Astrocyte of the hippocampus (primary cell): ENCODE data around the gene VPS8.

Experiments
- DNase-seq: peaks from one replicate; pipeline ENCODE4 v3.0.0; 2011; ENCODE audit warnings: low read depth, low spot score

The VPS8 gene

DNA sequence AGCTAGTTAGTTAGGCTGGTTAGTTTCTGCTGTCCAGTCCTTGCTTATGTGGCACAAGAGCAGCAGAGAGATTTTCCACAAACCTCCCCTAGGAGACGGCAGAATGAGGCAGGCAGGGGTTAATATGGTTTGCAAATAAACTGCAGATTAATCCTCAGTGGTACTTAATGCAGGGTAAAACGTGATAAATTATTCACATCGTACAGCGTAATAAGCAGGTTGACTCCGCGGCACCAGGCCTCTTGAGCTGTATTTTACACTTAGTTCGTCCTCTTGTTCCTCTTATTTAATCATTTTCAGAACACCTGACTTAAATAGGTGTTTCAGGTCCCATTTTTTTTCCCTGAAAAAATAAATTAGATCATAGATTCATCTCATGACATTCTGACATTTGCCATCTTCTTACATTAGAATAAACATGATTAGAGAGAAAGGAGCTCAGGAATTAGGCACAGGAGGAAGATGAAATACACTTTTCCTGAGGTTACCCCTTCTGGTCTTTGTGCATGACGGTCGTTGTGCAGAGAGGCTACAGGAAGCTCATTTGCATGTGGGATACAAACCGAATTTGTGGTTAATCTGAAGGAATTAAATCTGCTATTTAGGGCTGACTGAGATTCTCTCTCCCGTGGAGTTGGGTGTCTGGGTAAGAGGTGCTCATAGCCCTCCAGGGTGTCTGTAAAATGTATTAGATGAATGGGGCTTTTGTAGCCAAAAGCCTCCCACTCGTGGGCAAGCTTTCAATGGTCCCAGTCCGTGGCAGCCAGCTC, 27.1 kb upstream of the VPS8 start:
- DNase-seq: no peak

DNA sequence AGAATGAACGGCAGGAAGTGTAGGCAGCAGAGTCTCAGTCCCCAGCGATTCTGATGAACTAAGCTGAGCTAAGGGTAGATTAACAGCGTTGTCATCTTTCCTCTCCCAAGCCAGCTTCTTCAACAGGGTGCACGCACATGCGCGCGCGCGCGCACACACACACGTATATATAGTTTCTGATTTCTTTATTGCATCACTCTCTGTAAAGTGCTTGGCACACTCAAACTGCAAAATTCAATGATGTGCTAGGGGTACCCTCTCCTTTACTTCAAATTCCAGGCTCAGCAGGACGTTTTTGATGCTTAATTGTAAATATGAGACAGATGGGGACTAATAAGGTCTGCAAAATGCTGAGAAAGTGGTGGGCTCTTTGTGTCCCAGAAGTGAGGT, 26.1 kb upstream of the VPS8 start:
- DNase-seq: no peak

DNA sequence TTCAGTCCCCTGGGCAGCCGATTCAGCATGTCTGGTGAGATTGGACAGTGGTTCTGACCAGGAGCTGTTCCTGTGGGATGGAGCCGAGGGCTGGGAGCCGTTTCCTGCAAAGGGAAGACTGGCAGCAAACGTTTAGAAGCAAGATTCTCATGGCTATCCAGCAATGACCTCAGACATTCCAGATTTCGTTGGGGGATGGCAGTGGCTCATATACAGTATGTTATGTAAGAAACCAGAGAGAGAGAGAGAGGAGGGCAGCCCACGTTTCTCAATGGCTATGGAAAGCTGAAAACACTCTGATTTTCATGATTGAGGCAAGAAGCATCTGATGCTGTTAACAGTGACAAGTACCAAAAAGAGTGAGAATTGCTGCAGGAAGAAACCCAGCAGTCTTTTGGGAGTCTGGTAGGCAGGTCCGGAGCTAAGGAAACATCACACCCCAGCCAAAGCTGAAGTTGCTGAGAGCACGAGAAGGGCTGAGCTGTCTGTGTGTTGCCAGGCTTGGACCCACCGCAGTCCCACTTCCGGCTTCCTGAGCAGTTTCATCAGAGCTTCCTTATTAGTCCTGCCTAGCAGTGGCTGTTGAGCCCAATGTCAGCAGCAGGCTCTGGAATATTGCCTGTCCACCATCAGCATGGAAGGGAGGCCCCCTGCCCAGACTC, 25.6 kb upstream of the VPS8 start:
- DNase-seq: peak; percentile 62

DNA sequence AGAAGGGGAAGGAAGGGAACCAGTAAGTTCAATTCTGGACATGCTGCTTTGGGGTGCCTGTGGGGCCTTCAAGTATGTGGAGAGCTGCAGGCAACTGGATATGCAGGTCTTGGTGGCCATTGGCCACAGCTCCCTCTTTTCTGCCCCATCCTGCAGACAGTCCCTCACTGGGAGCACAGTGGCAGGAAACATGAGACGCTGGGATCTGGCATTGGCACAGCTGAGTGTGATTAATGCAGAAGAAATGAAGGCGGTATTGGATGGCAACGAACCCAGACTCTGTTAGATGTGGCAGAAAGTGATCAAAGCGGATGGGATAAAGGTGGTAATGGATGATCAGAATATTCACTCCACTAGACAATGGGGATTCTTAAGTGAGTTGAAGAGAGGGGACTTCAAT, 23.2 kb upstream of the VPS8 start:
- peak; percentile 72 for DNase-seq

DNA sequence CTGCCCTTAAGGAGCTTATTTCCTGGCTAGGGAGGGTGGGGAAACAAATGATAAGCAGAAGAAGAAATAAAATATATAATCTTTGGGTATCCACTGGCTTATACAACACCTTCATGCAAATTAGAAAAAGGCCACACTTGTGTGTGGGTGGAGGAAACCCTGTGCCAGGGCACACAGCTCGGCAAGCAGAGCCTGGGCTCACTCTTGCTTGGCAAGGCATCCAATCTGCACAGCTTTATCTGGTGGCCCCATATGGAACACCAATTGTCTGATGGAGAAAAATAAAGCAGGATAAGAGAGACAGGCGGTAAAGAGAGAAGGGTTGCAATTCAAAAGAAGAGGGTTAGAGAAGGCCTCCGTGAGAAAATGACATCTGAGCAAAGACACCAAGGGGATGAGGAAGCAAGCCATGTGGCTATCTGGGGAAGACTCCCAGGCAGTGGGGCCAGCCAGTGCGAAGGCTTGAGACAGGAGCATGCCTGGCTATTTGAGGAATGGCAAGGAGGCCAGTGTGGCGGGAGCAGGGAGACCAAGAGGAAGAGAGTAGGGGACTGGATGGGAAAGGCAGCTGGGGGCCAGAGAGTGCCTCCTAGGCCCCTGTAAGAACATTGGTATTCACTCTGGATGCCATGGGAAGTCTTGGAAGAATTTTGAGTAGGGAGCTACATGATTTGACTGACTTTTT, 22.5 kb upstream of the VPS8 start:
- DNase-seq: no peak

DNA sequence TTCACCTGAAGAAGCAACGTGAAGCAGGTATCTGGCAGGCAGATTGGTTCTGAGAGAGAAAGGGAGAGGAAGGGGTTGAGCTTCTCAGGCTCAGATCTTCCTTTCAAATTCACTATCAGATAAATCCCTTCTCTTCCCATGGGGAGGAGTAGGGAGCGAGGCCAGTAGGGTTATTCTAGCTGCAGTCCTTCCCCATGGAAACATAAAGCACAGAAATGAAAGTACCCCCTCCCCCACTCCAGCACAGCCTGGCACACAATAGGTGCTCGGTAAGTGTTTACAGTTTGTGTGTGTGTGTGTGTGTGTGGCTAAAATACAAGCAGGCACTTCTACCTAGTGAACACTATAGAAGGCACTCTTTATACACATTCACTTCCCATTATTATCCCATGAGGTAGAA, 20.8 kb upstream of the VPS8 start:
- no peak for DNase-seq

DNA sequence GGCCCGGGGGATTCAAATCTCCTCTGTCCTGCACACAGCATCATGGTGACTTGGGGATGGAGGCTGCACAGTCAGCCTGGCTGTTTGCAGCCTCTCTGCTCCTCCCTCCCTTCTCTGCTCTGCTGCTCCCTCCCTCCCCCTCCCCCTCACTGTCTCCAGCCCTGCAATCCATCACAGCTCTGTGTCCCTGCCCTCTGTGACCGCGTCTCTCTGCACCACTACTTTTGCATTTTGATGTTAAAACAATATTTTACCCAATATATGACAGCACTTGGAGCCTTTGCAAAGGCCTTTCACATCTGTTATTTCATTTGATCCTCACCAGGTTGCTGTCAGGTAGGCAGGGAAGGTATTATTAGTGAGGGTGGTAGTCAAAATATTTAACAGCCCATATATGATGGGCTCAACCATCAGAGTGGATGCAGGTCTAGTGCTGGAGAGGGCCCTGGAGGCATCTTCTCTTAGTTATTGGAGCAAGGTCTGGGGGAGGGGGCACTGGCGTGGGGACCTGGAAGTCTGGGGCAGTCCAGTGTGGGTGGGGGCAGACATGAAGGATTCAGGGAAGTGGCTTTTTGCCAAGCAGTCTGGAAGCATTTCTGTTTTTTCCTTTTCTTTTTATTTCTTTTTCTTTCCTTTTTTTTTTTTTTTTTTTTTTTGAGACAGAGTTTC, 16.3 kb upstream of the VPS8 start:
- no peak for DNase-seq

DNA sequence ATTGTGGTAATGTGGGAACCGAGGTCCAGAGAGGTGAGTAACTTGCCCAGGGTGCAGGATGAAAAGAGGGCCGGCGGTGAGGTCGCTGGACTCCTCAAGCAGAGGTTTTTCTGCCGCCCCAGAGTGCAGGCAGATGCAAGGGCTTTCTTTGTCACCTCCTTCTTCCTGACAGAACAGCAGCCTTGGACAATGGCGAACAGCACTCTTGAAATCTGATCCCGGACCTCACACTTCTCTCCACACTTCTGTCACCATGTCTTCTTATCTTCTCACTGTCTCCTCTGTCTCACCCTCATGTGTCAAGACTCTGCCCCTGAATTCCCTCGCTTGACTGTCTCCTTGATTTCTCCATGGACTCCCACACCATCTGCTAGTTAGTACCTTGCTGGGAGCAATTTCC, 15.4 kb upstream of the VPS8 start:
- no peak for DNase-seq

DNA sequence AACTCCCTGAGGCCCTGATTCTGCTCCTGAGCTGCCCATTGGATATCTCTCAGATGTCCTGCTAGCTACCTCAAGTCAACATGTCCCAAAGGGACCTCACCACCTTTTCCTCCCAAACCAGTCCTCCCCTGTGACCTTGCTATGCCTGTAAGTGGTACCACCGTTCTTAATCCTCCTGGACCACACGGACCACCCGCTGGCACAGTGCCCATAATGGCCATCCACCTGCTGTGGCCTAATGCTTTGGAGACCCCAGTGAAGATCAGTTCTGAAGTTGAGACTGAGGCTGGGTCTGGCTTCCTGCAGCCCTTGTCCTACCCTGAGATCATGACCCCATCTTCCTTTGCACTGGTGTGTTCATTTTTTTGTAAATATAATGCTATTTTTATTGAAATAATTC, 15.0 kb upstream of the VPS8 start:
- DNase-seq: no peak

DNA sequence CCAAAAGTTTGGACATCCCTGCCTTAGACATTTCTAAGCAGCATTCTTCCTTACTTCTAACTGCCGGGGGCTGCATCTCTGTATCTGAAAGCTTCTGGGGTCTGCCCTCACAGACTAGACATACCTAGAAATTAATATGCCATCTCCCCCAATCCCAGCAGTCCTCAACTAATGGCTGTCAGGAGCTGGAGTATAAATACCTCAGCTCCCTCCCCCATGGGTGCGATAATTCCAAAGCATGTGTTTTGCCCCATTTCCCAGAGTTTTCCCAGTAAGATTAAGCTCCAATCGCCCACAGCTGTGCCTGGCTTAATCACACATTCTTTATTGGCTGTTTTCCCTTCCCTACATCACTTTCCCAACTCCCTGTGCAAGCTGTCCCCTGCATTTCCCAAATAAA, 13.8 kb upstream of the VPS8 start:
- DNase-seq: no peak

DNA sequence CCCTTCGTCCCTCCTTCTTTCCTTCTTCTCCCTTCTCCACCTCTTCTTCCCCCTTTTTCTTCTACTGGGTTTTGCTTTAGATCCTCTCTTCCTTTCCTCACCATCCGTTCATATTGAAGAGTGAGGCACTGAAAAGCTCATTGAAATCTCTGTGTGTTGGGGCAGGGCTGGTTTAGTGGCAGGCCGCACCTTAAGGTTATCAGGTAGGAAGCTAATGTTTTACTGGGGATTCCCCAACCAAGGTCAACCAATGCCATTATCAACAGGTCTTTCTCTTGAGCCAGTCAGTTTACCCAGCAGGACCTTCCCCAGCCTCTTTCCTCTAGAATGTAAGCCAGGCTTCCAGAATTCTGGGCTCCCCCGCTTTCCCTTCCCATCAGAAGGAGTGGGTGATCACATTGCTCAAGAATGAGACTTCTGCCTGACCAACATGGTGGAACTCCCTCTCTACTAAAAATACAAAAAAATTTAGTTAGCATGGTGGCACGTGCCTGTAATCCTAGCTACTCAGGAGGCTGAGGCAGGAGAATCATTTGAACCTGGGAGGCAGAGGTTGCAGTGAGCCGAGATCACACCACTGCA, 11.5 kb upstream of the VPS8 start:
- DNase-seq: no peak

DNA sequence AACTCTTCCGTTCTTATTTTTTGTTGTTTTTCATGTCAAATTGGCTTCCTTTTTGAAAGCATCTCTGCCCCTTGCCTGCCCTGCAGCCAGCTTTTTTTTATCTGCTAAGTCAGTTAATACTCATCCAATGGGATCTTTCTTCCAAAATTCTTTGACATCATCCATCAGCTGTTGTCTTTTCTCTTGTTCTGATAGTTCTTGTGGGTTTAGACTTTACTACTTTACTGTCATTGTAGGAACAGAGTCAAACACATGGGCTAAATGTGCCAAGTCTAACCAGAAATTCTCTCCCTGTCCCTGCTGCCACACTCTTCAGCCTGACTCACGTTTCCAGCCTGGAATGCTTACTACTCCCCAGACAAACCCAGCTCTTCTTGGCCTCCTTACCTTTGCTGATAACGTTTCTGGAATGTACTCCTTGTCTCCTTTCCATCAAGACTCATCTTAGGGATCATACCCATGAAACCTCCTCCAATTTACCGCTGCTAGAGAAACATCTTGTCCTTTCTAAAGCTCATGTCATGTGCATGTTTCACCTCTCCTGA, 10.7 kb upstream of the VPS8 start:
- no peak for DNase-seq

DNA sequence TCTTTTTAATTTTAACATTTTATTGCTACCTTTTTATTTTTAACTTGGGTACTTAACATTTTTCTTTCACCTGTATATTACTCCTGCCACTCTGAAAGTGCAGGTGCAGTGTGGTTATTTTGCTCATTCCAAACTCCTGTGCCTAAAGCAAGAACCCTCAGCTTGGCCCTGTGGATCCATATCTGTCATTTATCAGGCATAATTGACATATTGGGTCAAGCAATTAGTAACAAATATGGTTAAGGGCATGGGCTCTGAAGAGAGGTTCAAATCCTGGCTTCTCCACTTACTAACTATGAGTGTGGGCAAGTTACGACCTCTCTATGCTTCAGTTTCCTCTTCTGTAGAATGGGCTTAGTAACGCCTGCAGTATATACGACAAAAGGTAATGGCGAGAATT, 9.8 kb upstream of the VPS8 start:
- no peak for DNase-seq

DNA sequence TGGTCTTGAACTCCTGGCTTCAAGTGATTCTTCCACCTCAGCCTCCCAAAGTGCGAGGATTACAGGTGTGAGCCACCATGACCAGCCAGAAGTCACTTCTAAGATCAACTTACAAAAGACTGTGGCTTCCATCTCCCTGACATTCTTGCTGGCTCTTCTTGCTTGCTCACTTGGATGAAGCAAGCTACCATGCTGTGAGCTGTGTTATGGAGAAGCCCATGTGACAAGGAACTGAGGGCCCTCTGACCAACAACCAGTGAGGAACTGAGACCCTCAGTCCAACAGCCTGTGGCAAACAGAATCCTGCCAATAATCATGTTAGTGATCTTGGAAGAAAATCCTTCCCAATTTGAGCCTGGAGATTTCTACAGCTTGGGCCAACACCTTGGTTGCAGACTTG, 7.2 kb upstream of the VPS8 start:
- no peak for DNase-seq

DNA sequence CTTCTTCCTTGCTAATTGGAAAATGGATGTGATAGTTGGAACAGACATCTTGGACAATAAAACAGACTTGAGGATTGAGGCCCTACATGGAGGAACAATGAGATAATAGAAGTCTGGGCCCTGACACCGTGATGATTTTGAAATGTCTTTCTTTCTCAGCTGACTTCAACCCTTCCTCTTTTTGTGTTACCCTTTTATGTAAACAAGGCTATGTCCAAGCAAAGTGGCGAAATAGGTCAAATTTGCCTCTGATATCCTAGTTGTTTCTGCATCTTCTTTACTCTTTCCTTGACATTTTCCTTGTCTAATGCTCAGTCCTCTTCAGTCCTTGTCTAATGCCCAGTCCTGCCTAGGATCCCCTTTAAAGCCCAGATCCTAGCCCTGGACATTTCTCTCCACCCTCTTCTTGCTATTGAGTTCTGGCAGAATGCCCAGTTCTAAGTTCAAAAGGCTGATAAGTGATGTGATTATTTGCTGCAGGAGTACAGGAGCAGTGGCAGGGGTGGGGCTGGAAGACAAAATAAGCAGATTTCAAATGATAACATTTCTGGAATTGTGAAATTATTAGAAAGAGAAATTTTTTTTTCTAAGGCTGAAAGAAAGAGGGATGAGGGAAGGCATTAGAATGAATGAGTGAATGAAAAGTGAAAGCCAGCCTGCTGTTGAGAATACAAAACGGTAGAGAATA, 6.5 kb upstream of the VPS8 start:
- peak; percentile 22 for DNase-seq

DNA sequence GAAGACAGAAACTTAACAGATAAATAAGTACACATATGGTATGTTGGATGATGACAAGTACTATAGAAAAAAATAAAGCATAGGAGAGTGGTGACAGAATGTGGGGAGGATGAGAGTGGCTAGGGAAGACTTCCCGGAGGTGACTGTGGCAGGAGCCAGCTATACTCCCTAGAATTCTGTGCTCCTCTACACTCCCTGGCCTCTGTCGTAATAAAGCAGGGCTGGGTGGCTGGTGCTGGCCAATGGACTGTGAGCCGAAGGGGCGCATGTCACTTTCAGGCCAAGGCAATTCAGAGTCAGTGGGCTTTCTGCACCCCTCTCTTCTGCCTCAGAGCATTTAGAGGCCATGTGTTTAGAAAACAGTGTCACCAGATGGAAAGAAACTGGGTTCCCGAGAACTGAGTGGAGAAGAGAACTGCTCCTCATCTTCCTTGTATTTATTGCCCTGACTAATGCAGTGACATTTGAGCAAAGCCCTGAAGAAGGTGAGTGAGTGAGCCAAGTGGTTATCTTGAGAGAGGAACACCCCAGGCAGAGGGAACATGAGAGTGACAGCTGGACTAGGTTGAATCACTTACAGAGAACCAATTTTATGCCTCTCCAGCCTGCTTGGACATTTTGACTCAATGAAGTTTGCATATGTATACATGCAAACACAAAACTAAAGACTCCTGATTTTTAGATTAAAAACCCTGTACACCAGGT, 5.2 kb upstream of the VPS8 start:
- no peak for DNase-seq

DNA sequence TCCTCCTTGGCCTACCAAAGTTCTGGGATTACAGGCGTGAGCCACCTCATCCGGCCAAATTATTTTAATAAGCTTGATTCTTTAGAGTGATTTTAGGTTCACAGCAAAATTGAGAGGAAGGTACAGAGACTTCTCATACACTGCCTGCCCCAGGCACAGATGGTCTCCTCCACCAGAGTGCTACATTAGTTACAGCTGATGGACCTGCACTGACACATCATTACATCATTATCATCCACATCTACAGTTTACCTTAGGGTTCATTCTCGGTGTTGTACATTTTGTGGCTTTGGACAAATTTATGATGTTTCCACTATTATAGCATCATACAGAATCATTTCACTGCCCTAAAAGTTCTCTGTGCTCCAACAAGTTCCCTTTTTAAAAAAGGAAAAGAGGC, 4.4 kb upstream of the VPS8 start:
- no peak for DNase-seq

DNA sequence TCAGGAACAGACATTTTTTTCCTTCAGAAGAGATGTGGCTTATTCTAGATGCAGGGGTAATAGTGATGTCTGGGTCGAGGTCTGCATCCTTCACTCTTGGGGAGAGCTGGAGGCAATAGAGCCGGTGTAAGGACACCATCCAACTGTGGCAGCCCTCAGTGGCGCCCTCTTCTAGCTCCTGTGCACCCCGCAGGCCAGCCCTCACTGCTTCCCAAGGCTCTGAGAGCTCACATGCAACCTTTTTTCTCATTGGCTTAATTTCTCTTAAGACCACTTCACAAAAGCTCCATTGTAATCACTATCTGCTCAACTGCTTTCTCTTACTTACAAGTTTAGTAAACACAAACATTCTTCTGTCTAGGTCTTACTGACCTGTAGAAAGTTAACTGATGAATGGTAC, 3.9 kb upstream of the VPS8 start:
- DNase-seq: peak; percentile 20

DNA sequence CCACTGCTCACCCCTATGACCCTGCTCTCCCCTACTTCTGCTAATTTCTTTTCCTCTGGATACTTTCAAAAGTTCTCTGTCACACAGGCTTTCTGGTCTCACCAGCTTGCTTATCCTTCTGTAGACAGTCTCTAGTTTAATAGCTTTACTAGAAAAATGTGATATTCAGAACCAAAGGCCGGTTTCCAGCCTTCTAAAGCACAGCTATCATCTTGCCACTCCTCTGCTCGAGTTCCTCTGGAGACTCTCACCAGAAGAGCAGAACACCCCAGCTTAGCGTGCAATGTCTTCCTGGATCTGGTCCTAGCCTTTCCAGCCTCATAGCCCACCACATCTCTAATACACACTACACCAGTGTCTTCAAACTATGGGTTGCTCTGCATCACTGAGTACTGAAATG, 1.8 kb upstream of the VPS8 start:
- no peak for DNase-seq

DNA sequence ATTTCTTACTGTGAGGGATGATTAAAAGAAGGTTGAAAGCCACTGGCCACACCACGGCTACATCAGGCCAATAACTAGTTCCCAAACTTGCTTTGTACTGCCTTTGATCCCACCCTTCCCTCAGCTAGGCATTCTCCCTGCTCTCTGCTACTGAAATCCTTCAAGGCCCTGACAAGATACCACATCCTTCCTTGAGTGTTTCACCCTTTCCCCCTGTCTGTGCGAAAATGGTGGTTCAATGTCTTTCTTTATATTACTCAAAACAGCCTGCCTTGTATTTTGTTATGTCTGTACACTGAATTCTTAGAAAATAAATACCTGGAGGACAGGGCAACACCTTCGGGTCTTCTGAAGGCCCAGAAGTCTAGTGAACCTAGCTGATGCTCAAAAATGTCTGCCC, 932 bp upstream of the VPS8 start:
- no peak for DNase-seq

DNA sequence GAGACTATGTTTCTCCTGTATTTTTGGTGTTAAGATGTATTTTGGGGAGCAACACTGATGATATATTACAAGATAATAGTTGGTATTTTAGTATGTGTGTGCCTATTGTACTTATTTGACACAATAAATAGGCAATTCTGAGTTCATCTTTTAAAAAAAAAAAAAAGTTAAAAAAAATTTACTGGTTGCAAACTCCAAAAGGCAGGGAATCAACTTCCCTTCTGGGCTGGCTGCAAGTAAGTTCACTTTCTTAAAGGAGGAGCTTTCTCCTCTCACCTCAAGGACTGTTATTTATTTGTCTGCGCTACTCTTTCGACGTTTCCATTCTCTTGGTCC, 335 bp upstream of the VPS8 start:
- DNase-seq: no peak
